Subcutaneous adipose tissue (tissue), 4 donors: ENCODE measurements around the gene PPP3R1. TPM values are rescaled to one million over a fixed set of nuclear protein-coding genes. Genes with fewer than 3 reads are reported as not detected.

ENCODE experiments used
- CTCF ChIP-seq: fragments of 450-650 bp; IDR thresholded peaks from one replicate; pipeline ENCODE4 v1.5.1; 2016; ENCODE audit warnings: low read depth, mild to moderate bottlenecking, control low read depth, antibody characterized with exemption, moderate library complexity
- total RNA-seq, 4 donors: library from RNA; depleted of rRNA; stranded (reverse); fragments of >200 nt; gene quantifications; one replicate each; pipeline ENCODE4 v1.1.0, GENCODE V29; 2016

PPP3R1 gene
- total RNA-seq, 4 donors from 2014 or later: 68.6 to 86.3 (median 70.1) TPM

GRCh38 chr2:68240446-68240845, 11.9 kb downstream of the PPP3R1 start:
- TF ChIP-seq CTCF: no peak

- TF ChIP-seq CTCF: no peak
Measured at GRCh38 chr2:68238955-68239822, 13.1 kb downstream of the PPP3R1 start.

GRCh38 chr2:68237976-68238580, 14.3 kb downstream of the PPP3R1 start:
- TF ChIP-seq CTCF: no peak

GRCh38 chr2:68237404-68237803, 14.9 kb downstream of the PPP3R1 start:
- no peak for TF ChIP-seq CTCF

GRCh38 chr2:68236876-68237275, 15.5 kb downstream of the PPP3R1 start:
- TF ChIP-seq CTCF: no peak

- no peak for TF ChIP-seq CTCF
Measured at GRCh38 chr2:68236103-68236734, 16.1 kb downstream of the PPP3R1 start.

- no peak for TF ChIP-seq CTCF
Measured at GRCh38 chr2:68235090-68235489, 17.2 kb downstream of the PPP3R1 start.
